GM12892 (cell line): Measurements from ENCODE around the gene LTF. TPM values are rescaled to one million over a fixed set of nuclear protein-coding genes. Genes with fewer than 3 reads are reported as not detected.

Experiments
- DNase-seq: peaks from one replicate; pipeline ENCODE4 v3.0.0; 2011; ENCODE audit not compliant: insufficient read length
- FAIRE-seq: peaks from 2 replicates; lab custom pipeline; 2011; peaks lifted over from hg19 to GRCh38; lab: Jason Lieb, UNC
- POLR2A ChIP-seq: IDR thresholded peaks from 2 replicates; pipeline ENCODE4 v1.6.1; 2011; ENCODE audit warnings: low read depth, low read length, control low read depth
- POLR2AphosphoS5 ChIP-seq: IDR thresholded peaks from 2 replicates; pipeline ENCODE4 v1.6.1; 2011; ENCODE audit warnings: low read depth, low read length, control low read depth
- TAF1 ChIP-seq: IDR thresholded peaks from 2 replicates; pipeline ENCODE4 v1.6.1; 2011; ENCODE audit warnings: low read depth, mild to moderate bottlenecking, control low read depth, low read length, borderline replicate concordance
- polyA plus RNA-seq: library from polyadenylated mRNA; unstranded; fragments of >200 nt; gene quantifications from one replicate; pipeline ENCODE4 v1.2.1, GENCODE V29; 2012; ENCODE audit warnings: missing spikeins, inconsistent platforms; ENCODE audit not compliant: missing spikeins

The LTF gene
- polyA plus RNA-seq, result not detected

DNA sequence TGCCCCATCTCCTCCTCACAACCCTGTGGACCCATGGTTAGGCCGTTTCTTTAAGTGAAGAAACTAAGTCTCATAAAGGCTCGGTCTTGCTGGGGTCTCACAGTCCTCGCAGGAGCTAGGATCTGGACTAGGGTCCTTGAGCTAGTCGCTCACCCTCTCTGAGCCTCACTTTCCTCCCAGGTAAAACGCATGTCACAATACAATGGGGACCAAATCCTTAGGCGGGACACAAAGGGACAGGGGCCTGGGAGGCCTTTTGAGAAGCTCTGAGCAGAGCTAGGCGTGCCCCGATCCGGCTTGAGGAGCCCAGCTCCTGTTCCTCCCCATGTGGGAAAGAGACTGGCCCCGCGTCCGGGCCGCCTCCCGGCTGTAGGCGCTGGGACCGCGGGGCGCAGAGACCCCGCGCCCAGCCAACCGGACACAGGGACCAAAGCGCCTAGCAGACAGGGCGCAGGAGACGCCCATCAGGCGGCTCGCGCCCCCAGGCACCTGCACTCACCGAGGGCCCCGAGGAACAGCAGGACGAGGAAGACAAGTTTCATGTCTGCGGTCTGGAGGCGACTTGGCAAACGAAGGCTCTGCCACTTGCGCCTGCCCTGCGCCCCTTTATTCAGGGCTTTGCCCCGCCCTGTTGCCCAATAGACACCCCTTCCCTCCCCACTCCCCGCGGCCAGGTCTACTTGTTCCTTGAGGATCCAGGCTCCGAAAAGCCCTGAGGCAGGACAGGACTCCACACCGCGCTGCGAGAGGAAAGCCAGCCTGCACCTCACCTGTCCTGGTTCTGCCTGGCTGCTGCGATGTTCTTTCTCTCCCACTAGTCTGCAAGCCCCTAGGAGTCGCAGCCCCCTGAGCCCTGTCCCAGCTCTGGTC is at the start of gene LTF:
TSS of gene LTF (minus strand) at position 580 of the 870 bp plus-strand sequence. CDS start at position 542, 38 bp downstream.
- FAIRE-seq (no peak), DNase-seq (no peak)
- TF ChIP-seq POLR2A (no peak), POLR2AphosphoS5 (no peak), TAF1 (no peak)

DNA sequence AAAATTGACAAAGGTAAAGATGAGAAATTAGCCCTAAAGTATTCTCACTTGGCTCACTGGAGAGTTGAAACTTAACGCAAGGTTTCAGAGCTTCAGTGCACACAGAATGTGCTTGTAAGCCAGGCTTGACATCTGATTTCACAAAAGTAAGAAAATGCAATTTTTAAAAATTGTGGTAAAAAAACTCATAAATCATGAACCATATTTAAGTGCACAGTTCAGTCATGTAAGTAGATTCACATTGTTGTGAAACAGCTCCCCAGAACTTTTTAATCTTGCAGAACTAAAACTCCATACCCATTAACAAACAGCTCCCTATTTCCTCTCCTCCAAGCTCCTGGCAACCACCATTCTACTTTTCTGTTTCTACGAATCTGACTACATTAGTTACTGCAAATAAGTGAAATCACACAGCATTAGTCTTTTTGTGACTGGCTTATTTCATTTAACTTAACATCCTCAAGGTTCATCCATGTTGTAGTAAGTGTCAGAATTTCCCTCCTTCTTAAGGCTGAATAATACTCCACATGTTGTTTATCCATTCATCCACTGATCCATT is 47.6 kb upstream of the LTF start:
- DNase-seq (no peak), FAIRE-seq (no peak)
- TF ChIP-seq TAF1, result no peak
- no peak for TF ChIP-seq POLR2AphosphoS5
- no peak for TF ChIP-seq POLR2A

DNA sequence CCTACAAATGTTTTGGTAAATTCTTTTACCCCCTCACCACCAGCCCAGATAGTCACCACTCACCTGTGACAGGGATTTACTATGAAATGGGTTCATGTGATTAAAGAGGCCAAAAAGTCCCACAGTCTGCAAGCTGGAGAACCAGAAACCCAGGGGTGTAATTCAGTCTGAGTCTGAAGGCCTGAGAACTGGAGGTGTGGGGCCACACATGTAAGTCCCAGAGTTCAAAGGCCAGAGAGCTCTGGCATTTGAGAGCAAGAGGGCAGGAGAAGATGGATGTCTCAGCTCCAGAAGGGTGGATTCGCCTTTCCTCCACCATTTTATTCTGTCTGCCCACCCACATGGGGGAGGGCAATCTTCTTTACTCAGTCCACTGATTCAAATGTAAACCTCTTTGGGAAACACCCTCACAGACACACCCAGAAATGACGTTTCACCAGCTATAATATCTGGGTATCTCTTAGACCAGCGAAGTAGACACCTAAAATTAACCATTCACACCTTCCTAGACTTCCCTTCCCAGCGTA is 45.0 kb upstream of the LTF start:
- TF ChIP-seq TAF1 (no peak), POLR2AphosphoS5 (no peak), POLR2A (no peak)
- no peak for DNase-seq
- FAIRE-seq, result peak; percentile 42

- no peak for DNase-seq
- no peak for FAIRE-seq
- TF ChIP-seq POLR2AphosphoS5 (no peak), POLR2A (no peak), TAF1 (no peak)
Observed at GRCh38 chr3:46508850-46509591, 44.3 kb upstream of the LTF start.

GRCh38 chr3:46506526-46506925 is 41.8 kb upstream of the LTF start:
- FAIRE-seq (no peak), DNase-seq (no peak)
- no peak for TF ChIP-seq POLR2AphosphoS5
- TF ChIP-seq POLR2A, result no peak
- TF ChIP-seq TAF1, result no peak

DNA sequence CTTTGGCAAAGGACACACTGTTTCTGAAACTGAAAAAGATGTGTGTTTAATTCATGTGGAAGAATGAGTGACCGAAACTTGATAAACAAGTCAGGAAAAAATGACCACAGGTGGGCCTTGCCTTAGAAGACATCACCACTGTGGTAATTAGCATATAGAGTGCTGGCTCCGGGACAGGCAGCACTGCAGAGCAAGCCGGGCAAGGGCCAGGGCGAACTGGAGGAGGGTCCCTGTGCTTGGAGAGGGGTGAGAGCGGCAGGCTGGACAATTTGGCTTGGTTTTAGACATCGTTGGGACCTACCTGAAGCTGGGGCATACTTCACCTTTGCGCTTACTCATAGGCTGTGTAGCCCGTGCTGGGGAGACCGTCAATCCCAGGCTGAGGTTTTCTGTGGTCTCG is 41.2 kb upstream of the LTF start:
- DNase-seq, result no peak
- TF ChIP-seq POLR2A (no peak), POLR2AphosphoS5 (no peak), TAF1 (no peak)
- FAIRE-seq, result no peak

DNA sequence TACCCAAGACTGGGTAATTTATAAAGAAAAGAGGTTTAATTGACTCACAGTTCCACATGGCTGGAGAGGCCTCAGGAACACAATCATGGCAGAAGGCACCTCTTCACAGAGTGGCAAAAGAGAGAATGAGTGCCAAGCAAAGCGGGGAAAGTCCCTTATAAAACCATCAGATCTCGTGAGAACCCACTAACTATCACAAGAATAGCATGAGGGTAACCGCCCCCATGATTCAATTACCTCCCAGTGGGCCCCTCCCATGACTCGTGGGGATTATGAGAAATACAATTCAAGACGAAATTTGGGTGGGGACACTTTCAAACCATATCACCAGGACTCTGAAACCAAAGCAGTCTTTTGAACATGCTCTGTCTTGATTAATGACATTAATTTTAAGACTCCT is 40.1 kb upstream of the LTF start:
- DNase-seq, result no peak
- TF ChIP-seq POLR2A (no peak), TAF1 (no peak), POLR2AphosphoS5 (no peak)
- FAIRE-seq, result no peak

GRCh38 chr3:46503200-46503874 is 38.6 kb upstream of the LTF start:
- FAIRE-seq, result peak; percentile 48
- DNase-seq, result no peak
- TF ChIP-seq POLR2AphosphoS5, result no peak
- TF ChIP-seq TAF1, result no peak
- TF ChIP-seq POLR2A, result no peak

DNA sequence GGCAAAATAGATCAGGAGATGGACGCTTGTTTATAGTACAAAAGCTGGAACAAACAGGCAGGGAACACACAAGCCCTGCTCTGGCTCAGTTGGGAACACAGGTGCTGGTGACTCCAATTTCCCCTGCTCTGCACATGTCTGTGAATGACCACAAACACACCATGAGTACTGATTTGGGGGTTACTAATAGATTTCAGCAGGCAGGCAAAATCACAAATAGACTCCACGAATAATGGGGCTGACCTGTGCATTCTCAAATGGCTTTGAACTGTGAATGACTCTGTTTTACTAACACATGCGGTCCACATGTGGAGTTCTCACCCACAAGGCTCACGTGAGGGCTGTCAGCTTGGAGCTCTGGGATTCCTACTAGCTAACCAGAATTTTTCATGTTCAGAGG is 37.0 kb upstream of the LTF start:
- FAIRE-seq (peak; percentile 75), DNase-seq (no peak)
- no peak for TF ChIP-seq TAF1
- TF ChIP-seq POLR2AphosphoS5, result no peak
- TF ChIP-seq POLR2A, result no peak
